NOMO-1 (cell line): Measurements from ENCODE around the gene MUL1.

ENCODE experiments used
- DNase-seq, 2 experiments: peaks; one replicate each; lab custom pipeline; 2025; ENCODE audit not compliant: unreplicated experiment in 2 of 2; lab: John Stamatoyannopoulos, UW

The MUL1 gene

DNA sequence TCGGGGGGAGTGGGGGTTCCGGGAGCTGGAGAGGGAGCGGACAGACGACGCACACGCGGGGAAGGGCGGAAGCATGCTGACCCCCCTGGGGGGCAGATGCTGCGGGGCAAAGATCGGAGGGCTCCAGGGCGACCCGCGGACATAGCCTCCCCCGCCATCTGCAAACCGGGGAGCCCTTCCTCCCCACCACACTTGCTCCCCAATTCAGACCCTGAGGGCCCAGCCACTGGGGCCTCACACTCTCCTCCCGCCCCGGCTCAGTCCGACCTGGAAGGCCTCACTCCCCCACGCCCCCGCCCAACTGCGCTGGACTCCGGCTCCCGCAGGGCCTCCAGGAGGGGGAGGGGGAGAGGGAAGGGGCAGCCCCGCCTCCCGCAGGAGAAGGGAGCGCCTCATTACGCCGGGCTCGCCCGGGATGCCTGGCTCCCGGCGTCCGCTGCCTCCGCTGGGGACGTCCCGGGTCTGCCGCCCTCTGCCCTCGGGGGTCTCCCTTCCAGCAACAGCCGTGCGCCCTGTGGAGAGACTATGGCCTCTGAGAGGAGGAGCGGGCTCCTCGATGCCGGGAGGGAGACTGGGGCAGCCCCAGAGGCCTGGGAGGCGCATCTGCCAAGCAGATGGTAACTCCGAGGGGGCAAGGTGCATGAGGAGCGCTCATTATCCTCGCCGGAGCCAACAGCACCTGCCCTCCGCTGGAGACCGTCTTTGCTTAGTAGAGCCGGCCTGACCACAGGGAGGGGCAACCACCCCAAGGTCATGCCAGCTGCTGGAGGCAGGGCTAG lies 21.3 kb downstream of the MUL1 start:
- DNase-seq: no peak

DNA sequence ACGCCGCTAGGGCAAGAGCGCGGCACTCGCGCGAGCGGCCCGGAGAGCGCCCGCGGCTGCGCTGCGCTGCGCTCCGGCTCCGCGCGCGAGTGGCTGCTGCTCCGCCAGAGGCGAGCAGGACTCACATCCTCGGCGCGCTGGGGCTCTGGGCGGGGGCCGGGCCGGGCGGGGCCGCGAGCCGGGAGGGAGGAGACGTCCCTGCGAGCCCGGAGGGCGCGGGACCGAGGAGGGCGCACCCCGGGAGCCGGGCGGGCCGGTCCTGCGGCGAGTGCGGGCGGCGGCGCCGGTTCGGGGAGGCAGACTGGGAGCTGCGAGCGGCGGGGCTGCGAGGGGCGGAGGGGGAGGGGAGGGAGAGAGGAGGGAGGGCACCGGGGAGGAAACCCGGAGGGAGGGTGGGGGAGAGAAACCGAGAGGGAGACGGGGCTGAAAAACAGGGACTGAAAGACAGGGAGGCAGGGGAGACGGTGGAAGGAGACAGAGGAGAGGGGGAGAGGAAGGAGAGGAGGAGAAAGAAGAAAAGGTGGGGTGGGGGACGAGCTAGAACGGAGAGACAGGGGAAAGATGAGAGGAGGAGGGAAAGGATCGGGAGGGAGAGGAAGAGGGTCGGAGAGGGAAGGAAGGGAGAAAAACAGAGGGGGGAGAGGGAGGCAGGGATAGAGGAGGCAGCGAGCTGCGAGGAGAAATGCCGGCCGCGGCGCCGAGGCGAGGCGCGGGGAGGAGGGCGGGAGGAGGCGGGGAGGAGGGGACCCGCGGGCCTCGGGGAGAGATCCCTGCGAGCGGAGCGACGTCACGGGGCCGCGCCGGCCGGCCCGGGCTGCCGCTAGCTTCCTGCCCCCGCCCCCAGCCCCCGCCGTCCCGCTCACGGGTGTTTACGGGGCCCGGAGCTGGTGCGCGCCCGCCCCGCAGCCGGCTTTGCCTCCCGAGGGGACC lies 22.2 kb downstream of the MUL1 start, which contains the start of gene CAMK2N1:
CAMK2N1 (minus strand) TSS at position 684 of the 930 bp plus-strand sequence. CDS start 831 bp downstream, outside the sequence.
- no peak for DNase-seq

DNA sequence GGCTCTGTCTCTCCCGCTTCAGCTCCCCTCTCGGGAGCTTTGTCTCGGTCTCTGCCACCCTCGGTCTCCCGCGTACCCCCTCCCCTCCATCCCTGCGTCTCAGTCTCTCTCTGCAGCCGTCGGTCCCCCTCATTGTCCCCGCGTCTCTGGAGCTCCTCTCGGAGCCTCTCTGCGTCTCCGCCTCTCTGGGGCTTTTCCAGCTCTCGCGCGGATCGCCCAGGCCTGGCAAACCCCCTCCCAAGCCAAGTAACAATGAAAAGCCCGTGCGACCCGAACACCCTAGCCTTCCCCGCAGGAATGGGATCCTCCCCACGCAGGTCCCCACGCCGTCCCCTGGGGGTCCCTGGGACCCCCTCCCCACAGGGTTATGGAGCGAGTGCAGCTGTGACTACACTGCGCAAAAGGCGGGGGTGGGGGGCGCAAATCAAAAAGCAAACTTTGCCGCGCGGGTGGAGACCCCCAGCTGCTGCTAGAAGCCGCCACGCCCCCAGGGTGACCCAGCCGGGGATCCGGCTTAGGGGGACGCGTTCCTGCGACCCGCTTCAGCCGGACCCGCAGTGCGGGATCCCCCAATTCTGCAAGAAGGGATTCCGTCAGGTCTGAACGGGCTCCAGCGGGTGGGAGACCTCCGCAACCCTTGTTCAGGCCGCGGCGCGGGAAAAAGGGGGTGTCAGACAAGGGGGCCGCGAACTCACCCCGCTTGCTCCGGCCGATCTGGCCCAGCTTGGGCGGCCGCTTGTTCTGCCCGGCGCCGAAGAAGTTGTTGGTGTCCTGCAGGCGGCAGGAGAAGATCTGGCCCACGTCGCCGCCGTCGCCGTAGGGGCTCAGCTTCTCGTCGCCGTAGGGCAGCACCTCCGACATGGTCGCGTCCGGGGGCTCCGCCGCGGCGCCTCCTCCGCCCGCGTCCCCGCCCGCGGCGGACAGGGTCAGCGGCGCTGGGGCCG lies 23.2 kb downstream of the MUL1 start:
- DNase-seq: no peak

DNA sequence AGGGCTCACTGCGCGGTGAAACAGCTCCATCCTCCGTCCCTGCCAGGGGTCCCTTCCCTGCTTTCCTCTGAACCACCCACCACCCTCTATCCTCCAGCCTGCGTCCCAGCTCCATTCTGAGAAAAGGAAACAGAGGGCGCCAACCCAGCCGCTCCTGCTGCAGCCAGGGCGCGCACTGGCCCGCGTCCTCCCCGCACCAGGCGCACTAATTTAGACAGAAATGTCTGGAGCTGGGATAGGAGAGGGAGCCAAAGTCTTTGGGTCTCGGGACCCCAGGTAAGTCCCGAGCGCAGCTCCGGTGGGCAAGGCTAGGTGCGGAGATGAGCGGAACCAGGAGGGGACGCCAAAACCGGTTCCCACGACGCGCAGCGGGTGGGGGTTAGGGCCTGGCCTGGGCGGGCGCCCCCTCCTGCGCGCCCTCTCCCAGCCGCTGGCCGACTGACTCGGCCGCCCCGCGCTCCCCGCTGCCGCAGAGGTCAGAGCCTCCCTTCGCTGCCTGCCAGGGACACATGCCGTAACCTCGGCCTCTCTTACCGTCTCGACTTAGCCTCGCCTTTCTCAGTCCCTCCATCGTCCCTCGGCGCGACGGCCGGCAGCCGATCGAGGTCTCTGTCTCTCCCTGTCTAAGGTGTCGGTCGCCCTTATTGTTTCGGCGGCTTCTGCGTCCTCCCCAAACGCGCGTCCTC lies 24.0 kb downstream of the MUL1 start:
- no peak for DNase-seq

DNA sequence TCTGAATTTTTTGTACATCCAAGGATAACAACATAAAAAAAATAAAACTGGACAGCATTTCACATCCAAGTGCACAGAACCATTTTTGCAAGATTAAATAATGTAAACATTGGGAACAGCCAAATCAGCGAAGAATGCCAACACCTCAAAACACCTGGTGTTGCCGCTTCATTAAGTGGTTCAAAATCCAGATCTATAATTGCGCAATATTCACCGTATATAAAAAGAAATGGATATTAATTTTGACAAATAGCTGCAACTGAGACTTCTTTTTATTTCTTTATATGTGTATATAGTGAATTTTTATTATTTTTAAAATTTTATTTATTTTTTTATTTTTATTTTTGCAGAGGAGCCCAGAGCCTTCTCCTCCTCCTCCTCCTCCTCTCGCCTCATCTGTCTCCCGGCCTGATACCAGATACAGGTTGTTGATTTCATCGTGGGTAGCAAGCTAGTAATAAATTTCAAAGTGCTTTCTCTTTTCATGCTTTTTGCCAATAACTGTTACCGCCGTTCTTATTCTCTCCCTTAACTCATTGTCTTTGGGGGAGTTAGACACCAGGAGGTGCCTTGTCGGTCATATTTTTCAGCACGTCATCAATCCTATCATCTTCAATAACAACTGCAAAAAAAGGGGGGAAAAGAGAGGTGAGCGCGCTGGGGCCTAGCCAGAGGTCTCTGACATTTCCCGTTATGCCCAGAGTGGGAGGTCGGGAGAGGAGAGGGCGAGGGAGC lies 24.7 kb downstream of the MUL1 start:
- DNase-seq: no peak

DNA sequence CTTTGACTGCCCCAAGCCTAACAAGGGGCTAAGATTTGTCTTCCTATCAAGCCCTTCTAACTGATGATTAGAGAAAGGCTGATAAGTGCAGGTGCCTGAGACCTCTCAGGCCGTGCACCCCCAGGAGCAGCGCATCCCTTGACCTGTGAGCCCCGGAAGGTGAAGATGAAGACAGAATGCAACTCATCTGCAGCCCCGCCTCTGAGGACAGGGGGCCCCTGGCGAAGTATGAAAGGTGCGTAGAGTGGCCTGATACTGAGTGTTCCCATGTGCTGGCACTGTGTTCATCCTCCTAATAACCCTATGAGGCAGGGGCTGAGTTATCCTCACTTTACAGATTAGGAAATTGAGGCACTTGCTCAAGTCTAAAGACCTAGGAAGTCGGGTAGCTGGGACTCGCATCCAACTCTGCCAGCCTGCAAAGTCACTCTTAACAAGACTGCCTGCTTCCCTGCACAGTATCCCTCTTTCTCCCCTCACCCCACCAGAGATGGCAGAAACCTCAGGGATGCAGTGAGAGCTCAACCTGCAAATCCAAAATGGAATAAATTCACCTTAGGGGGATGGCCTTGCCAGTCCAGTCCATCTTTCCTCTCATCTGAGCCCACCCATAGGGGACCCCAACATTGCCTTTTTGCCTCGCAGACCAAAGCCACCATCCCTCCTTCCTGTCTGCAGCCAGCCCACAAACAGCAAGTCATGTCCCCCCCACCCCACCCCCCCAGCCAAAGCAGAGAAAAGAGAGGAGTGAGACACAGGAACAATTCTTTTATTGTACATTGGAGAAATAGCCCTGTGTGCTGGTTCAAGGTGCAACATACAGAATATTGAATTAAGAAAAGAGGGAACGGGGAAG lies 26.1 kb downstream of the MUL1 start:
- no peak for DNase-seq

DNA sequence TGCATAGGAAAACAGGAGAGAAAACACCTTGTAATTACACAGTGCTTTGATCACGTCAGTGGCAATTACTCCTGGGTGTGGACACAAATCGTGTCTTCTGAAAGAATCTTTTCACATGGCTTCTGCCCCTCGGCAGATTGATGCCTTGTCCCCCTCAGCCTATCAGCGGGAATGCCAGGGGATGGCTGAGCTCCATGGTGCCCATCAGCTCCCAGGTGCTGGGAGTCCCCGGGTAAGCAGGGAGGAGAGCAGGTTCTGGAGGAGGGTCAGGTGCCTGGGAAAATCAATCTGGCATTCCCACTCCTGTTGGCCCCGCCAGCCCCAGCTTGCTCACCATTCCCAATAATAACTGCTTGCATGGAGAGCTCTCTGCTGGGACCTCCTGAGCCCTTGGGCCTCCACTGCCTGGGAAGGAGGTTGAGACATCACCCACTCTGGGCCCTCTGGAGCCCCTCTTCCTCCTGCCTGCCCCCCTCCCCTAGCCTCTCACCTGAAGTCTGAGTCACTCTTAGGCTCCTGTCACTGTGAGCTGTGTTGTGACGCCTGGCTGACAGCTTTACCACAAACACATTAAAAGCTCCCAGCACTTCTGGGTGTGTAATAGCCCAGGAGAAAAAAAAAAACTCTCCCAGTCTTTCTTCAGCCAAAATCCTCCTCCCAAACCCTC lies 26.9 kb downstream of the MUL1 start:
- no peak for DNase-seq

DNA sequence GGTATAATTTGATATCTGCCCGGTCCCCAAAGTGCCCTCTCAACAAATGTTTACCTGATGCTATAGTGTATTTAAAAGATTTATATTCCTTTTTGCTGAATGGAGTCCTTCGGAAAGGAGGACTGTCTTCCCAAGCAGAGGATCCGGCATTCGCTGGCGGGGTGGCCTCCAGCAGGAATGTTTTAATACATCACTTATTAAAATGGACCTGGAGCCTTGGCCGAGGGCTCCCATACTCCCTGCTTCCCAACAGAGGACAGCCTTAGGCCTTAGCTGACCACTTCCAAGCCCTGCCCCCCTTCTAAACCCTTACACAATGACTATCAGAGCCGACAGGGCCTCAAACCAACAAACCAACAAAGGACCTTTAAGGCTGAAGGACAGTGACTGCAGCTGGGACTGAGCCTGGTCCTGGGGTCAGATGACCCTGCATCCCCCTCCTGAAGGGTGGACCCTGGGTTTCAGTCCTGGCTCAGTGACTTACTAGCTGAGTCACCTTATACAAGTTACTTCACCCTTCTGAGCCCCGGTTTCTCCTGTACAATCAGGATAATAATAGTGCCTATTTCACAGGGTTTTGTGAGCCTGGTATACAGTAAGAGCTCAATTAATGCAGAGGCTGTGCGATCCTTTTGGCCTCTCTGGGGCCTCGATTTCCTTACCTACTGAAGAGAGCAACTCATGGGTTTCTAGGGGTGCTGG lies 27.6 kb downstream of the MUL1 start:
- no peak for DNase-seq

DNA sequence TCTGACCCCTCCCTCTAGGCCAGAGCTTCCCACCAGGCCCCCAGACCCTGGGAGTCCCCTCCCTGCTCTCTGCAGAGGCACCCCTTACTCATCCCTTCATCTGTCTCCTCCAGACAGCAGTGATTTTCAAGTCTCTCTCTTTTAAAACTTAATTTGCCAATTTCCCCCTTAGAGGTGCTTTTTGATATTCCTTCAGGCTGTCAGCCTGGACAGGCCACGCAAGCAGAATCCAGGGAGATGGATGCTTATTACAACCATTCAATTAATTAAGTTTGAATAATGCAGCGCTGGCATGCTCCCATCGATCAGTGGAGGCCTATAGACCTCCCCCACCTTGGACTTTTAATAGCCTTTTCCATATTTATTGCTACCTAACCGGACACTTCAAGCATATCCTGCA lies 28.1 kb downstream of the MUL1 start:
- no peak for DNase-seq

DNA sequence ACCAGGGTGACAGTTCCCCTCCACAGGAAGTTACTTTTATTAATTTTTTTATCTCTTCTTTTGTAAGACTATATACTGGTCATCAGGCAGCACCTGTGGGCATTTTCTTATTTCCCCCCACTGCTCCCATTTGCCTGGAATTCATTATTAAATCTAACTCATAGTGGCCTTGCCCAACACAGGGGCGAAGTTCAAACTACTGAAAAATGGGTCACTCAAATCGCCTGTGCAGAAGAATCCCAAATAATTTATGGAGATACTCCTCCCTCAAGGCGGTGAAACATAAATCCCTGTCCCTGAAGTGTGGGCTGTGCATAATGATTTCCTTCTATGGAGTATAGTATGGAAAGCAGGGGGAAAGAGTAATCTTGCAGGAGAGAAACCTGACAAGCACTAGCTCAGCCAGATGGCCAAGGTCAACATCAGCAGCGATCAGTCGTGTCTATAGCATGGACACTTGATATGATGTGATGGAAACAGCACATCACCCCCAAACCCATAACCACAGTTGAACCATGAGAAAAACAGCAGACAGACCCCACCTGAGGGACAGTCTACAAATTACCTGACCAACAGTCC lies 29.8 kb downstream of the MUL1 start:
- DNase-seq: no peak

DNA sequence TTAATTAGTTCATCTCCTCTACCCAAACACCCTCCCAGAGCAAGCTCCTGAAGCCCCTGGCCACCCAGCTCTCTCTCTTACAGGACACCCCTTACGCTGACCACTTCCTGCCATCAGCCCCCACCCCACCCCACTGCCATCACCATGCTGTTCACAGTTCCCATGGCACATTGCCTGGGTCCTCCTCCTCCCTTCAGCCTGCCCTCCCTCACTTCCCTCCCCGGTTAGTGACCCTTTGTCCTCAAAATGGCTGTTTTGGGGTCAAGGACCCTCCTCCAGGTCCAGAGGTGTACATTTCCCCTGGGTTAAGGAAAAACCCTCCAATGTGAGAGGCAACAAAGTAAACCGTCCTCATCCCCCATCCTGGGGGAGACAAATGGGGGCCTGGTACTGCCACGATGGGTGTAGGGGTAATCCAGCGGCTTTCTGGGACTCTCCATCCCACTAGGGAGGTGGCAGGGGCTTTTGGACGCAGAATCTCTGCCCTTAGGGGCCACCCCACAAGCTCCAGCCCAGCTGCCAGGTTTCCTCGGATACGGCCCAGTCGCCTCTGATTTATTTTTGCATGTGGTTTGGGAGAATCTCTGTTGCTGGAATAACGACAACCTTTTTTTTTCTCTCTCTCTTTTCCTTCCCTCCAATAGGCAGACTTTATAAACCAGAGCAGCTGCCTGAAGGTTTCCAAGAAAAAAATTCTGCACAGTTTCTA lies 30.4 kb downstream of the MUL1 start:
- no peak for DNase-seq

DNA sequence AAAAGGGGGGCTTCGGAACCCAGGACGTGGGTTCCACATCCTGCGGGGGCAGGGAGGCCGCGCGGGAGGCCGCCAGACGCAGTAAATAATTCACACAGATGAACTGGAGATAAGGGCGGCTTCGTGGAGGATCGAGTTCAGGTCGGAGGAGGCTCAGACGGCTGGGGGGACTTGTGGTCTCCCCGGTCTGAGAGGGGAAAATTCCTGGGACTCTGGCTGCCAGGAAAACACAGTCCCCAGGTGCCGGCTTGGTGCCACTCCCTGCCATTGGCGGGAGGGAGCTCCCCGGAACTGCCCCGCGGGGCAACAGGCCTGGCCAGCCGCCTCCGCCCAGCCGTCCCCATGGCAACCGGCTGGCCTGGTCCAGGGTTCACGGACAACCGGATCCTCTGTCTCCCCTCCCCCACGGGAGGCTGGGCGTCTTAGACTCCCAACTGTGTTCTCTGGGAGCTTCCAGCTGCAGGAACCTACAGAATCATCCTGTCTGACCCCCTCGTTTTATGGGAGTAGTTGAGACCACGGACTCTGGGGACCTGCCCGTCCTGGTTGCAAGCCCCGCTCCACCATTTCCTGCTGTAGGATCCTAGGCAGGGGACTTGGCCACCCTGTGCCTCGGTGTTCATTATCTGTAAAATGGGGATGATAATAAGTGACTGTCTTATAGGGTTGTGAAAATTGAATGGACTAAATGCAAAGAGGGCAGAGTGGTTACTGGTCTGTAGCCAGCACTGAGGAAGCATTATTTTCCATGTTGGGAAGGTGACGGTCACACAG lies 31.5 kb downstream of the MUL1 start:
- no peak for DNase-seq

DNA sequence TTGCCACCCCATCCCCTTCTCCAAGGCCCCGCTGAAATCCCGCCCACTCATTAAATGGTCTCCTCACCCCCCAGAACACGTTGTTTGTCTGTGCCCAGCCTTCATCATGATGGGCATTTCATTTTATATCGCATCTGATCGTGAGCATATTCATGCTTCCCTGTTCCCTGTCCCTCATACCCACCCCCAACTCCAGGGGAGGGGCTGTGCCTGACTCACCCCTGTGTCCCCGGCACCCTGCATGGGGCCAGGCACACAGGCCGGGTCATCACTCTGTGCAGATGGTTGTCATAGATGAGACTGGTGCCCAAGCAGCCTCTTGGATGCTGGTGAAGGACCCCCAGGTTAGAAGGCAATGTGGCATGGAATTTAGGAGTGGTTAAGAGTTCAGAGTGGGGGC lies 33.0 kb downstream of the MUL1 start:
- no peak for DNase-seq

DNA sequence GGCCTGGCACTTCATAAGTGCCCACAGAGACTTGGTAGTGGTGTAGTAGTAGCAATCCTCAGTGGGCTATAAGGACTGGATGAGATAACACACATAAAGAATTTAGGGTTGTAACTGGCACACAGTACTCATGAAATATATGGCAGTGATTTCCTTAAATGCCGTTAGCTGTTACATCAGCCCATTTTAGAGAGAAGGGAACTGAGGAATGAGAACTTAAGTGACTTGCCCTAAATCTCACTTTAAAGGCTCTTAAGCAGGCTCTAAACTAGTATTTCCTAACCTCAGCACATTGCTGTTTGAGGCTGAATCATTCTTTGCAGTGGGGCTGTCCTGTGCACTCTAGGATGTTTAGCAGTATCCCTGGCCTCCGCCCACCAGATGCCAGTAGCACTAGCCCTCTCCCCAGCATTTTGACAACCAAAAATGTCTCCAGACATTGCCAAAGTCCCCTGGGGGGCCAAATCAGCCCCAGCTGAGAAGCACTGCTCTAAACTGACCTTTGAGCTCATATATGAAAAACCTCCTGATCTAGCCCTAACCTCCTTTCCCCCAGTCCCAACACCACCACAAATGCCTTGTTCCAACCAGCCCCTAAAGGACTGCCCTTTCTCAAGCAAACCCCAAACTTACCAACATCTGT lies 33.5 kb downstream of the MUL1 start:
- DNase-seq: no peak

DNA sequence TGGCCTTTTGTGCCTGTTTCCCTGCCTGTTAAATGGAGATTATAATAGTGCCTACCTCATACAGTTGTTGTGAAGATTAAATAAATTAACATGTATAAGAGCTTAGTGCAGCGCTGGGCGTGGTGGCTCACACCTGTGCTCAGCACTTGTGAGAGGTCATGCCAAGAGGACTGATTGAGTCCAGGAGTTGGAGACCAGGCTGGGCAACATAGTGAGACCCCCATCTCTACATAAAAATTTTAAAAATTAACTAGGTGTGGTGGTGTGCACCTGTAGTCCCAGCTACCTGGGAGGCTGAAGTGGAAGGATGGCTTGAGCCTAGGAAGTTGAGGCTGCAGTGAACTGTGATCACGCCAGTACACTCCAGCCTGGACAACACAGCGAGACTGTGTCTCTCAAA lies 34.1 kb downstream of the MUL1 start:
- no peak for DNase-seq
